SH-SY5Y (cell line): ENCODE data around the gene OR6B2.

Experiments
- GATA2 ChIP-seq: IDR thresholded peaks from 2 replicates; pipeline ENCODE4 v1.6.1; 2011; ENCODE audit warnings: mild to moderate bottlenecking, low read depth, low read length
- GATA3 ChIP-seq: IDR thresholded peaks from 2 replicates; pipeline ENCODE4 v1.6.1; 2011; ENCODE audit warnings: low read depth, mild to moderate bottlenecking, low read length, moderate library complexity

Gene OR6B2

GRCh38 chr2:240018071-240018750, 12.0 kb downstream of the OR6B2 start:
- TF ChIP-seq GATA3 (no peak), GATA2 (no peak)

GRCh38 chr2:240014327-240014726, 15.9 kb downstream of the OR6B2 start:
- TF ChIP-seq GATA2: no peak
- no peak for TF ChIP-seq GATA3

- TF ChIP-seq GATA2 (no peak), GATA3 (no peak)
Observed at GRCh38 chr2:240013343-240013742, 16.9 kb downstream of the OR6B2 start.

GRCh38 chr2:240002983-240003382, 27.2 kb downstream of the OR6B2 start:
- TF ChIP-seq GATA2: no peak
- no peak for TF ChIP-seq GATA3

GRCh38 chr2:240000671-240001070, 29.6 kb downstream of the OR6B2 start:
- TF ChIP-seq GATA2 (no peak), GATA3 (no peak)

- TF ChIP-seq GATA3 (no peak), GATA2 (no peak)
Observed at GRCh38 chr2:239997686-239998409, 32.4 kb downstream of the OR6B2 start.

GRCh38 chr2:239994086-239994485, 36.1 kb downstream of the OR6B2 start:
- no peak for TF ChIP-seq GATA2
- TF ChIP-seq GATA3: no peak

- no peak for TF ChIP-seq GATA2
- no peak for TF ChIP-seq GATA3
Observed at GRCh38 chr2:239993291-239993690, 36.9 kb downstream of the OR6B2 start.

GRCh38 chr2:239991689-239992314, 38.4 kb downstream of the OR6B2 start:
- no peak for TF ChIP-seq GATA2
- TF ChIP-seq GATA3: no peak

GRCh38 chr2:239990966-239991365, 39.3 kb downstream of the OR6B2 start:
- TF ChIP-seq GATA2 (no peak), GATA3 (no peak)

- TF ChIP-seq GATA3 (no peak), GATA2 (no peak)
Observed at GRCh38 chr2:239985356-239985755, 44.9 kb downstream of the OR6B2 start.

- no peak for TF ChIP-seq GATA2
- TF ChIP-seq GATA3: no peak
Observed at GRCh38 chr2:239984421-239985194, 45.6 kb downstream of the OR6B2 start.

GRCh38 chr2:239983004-239983778, 47.0 kb downstream of the OR6B2 start:
- TF ChIP-seq GATA2 (no peak), GATA3 (no peak)
